GM18858 (cell line): ENCODE measurements around the gene ZNF648.
"Not testable (repeated sequence)": the region's sequence is repeated elsewhere in the genome, so short reads cannot be mapped to it uniquely, and the experiment has no call there.

Experiments
- ATAC-seq: cut with Tn5 transposase; IDR thresholded peaks from one replicate; pipeline ENCODE4 v1.9.1; 2021; ENCODE audit not compliant: unreplicated experiment

Gene ZNF648

GRCh38 chr1:182029379-182030331 is 31.9 kb downstream of the ZNF648 start:
- peak; percentile 83 for ATAC-seq

GRCh38 chr1:182029002-182029378 is 32.5 kb downstream of the ZNF648 start:
- no peak for ATAC-seq

- ATAC-seq: no peak
These were observed 46.2 kb downstream of the ZNF648 start for GRCh38 chr1:182015360-182015759.

GRCh38 chr1:182010800-182011370 is 50.6 kb downstream of the ZNF648 start:
- ATAC-seq: not testable (repeated sequence)

- not testable (repeated sequence) for ATAC-seq
These were observed 56.1 kb downstream of the ZNF648 start for GRCh38 chr1:182005398-182005797.

GRCh38 chr1:182004601-182005000 is 56.9 kb downstream of the ZNF648 start:
- ATAC-seq: no peak
